Sigmoid colon (tissue), 7 donors: Measurements from ENCODE around the gene ZNF200. TPM values are rescaled to one million over a fixed set of nuclear protein-coding genes. Genes with fewer than 3 reads are reported as not detected.
"Not testable (repeated sequence)": the region's sequence is repeated elsewhere in the genome, so short reads cannot be mapped to it uniquely, and the experiment has no call there.

Experiments
- DNase-seq: peaks from one replicate; pipeline ENCODE4 v3.0.0-alpha.2; 2019
- H3K27ac ChIP-seq, 4 donors: fragments of 200-600 bp; sonication (generic); one replicate each; pipeline ENCODE4 v1.5.1; 2016 to 2019; ENCODE audit warnings: mild to moderate bottlenecking in 1 of 4
- H3K27me3 ChIP-seq, 3 donors: fragments of 200-600 bp; sonication (generic); one replicate each; pipeline ENCODE4 v1.5.1; 2019; ENCODE audit warnings: mild to moderate bottlenecking in 1 of 3
- H3K36me3 ChIP-seq, 4 donors: fragments of 200-600 bp; sonication (generic); one replicate each; pipeline ENCODE4 v1.5.1; 2016 to 2019
- H3K4me1 ChIP-seq, 4 donors: fragments of 200-600 bp; sonication (generic); one replicate each; pipeline ENCODE4 v1.5.1; 2017 to 2019
- H3K4me3 ChIP-seq, 4 donors: fragments of 200-600 bp; sonication (generic); one replicate each; pipeline ENCODE4 v1.5.1; 2017 to 2019; ENCODE audit warnings: mild to moderate bottlenecking in 2 of 4, moderate library complexity in 1 of 4
- H3K9me3 ChIP-seq, 4 donors: fragments of 200-600 bp in 3 of 4; sonication (generic) in 3 of 4; one replicate each; pipeline versions ENCODE4 v1.5.1 to v1.6.1; 2013 to 2019
- CTCF ChIP-seq, 4 experiments: fragments of 450-650 bp in 3 of 4; fragments of 200-600 bp in 1 of 4; IDR thresholded peaks; one replicate each; pipeline ENCODE4 v1.5.1; 2016 to 2019; ENCODE audit warnings: antibody characterized with exemption in 4 of 4, mild to moderate bottlenecking in 3 of 4, moderate library complexity in 2 of 4
- EP300 ChIP-seq, 4 donors: sonication (generic); formaldehyde crosslinking; IDR thresholded peaks; one replicate each; pipeline ENCODE4 v1.6.1; 2017; ENCODE audit warnings: antibody characterized with exemption in 4 of 4
- POLR2A ChIP-seq, 2 donors: fragments of 450-650 bp; IDR thresholded peaks; one replicate each; pipeline ENCODE4 v1.6.1; 2016; ENCODE audit warnings: antibody characterized with exemption in 2 of 2, mild to moderate bottlenecking in 2 of 2, moderate library complexity in 2 of 2
- POLR2AphosphoS5 ChIP-seq, 4 donors: sonication (generic); formaldehyde crosslinking; IDR thresholded peaks; one replicate each; pipeline ENCODE4 v1.6.1; 2017; ENCODE audit warnings: antibody characterized with exemption in 4 of 4
- WGBS, 2 donors: extraction: QIAGEN DNeasy Blood & Tissue Kit; methylation state at CpG; one replicate each; pipeline ENCODE4 v1.1.7; 2013; 5-methylcytosine and 5-hydroxymethylcytosine counted together
- intact Hi-C: fragments of 100-400 bp; cut with DNase I; formaldehyde crosslinking; loops from one replicate; pipeline ENCODE4 v1.15.1; 2023
- polyA plus RNA-seq, 3 donors: library from polyadenylated mRNA; stranded (reverse); fragments of 200-250 nt; gene quantifications; one replicate each; pipeline ENCODE4 v1.2.3, GENCODE V29; 2013
- total RNA-seq, 4 donors: library from RNA; depleted of rRNA; stranded (reverse); fragments of >200 nt; gene quantifications; one replicate each; pipeline ENCODE4 v1.1.0, GENCODE V29; 2016
- donor health status: healthy with polysubstance abuse.
- donor health status: Bipolar disorder and iron deficiency.
- donor health status: healthy.

The ZNF200 gene
- total and polyA plus RNA-seq, 7 donors: 2.8 to 6.8 (median 5.5) TPM

GRCh38 chr16:3274490-3274889 is 39.5 kb upstream of the ZNF200 start:
- intact Hi-C loops: no loop called here
- Histone ChIP-seq H3K4me1 (no peaks in the 10 kb centered on the region), H3K9me3 (no peaks in the 10 kb centered on the region), H3K4me3 (no peak overlapping the region), H3K27me3 (no peaks in the 10 kb centered on the region), H3K27ac (no peak overlapping the region), H3K36me3 (no peaks in the 10 kb centered on the region)
- DNase-seq: no peak
- 56 to 64% methylated on average over 4 of the region's 4 CpGs for WGBS, 2 donors
- no peak for TF ChIP-seq EP300 (IDR thresholded peaks at IDR 0.05)
- TF ChIP-seq POLR2AphosphoS5 (IDR thresholded peaks at IDR 0.05): no peak
- TF ChIP-seq CTCF (IDR thresholded peaks at IDR 0.05): no peak
- no peak for TF ChIP-seq POLR2A (IDR thresholded peaks at IDR 0.05)

- intact Hi-C loops, H3K4me3 ChIP-seq, H3K27ac ChIP-seq, H3K27me3 ChIP-seq, DNase-seq, H3K4me1 ChIP-seq, H3K9me3 ChIP-seq: not testable (repeated sequence)
- H3K36me3 ChIP-seq: peaks cover 0 to 17% (median 0%) of the 10 kb centered on the region in 4 donors
- 95 to 96% methylated on average over 22 of the region's 22 CpGs for WGBS, 2 donors
Observed at GRCh38 chr16:3271281-3271680, 36.3 kb upstream of the ZNF200 start.

- H3K36me3 ChIP-seq: peaks cover 0 to 19% (median 0%) of the 10 kb centered on the region in 4 donors
- H3K4me1 ChIP-seq, H3K4me3 ChIP-seq, DNase-seq, H3K9me3 ChIP-seq, intact Hi-C loops, H3K27me3 ChIP-seq, H3K27ac ChIP-seq: not testable (repeated sequence)
- WGBS, 2 donors: 82 to 86% methylated on average over 5 of the region's 5 CpGs
Observed at GRCh38 chr16:3270718-3271117, 35.8 kb upstream of the ZNF200 start.

- Histone ChIP-seq H3K4me3 (no peak overlapping the region), H3K36me3 (peaks cover 0 to 22% (median 0%) of the 10 kb centered on the region in 4 donors), H3K4me1 (peaks cover 0 to 16% (median 14%) of the 10 kb centered on the region in 4 donors), H3K27me3 (no peaks in the 10 kb centered on the region), H3K9me3 (no peaks in the 10 kb centered on the region), H3K27ac (no peak overlapping the region)
- no peak for DNase-seq
- intact Hi-C loops: loop anchor here (10.0 kb wide), 1 partner anchor 187 kb away; no protein-coding TSS in a partner anchor
- TF ChIP-seq POLR2AphosphoS5 (IDR thresholded peaks at IDR 0.05): no peak
- TF ChIP-seq CTCF (IDR thresholded peaks at IDR 0.05): no peak
- no peak for TF ChIP-seq EP300 (IDR thresholded peaks at IDR 0.05)
- TF ChIP-seq POLR2A (IDR thresholded peaks at IDR 0.05): no peak
- 87 to 97% methylated on average over 1 of the region's 1 CpG for WGBS, 2 donors
Observed at GRCh38 chr16:3268294-3268693, 33.3 kb upstream of the ZNF200 start.

- WGBS, 2 donors: 77 to 79% methylated on average over 5 of the region's 5 CpGs
- Histone ChIP-seq H3K9me3 (no peaks in the 10 kb centered on the region), H3K36me3 (peaks cover 0 to 22% (median 0%) of the 10 kb centered on the region in 4 donors), H3K27me3 (no peaks in the 10 kb centered on the region), H3K4me1 (peaks cover 0 to 21% (median 20%) of the 10 kb centered on the region in 4 donors), H3K4me3 (no peak overlapping the region), H3K27ac (no peak overlapping the region)
- intact Hi-C loops: loop anchor here (10.0 kb wide), 1 partner anchor 188 kb away; no protein-coding TSS in a partner anchor
- TF ChIP-seq POLR2A (IDR thresholded peaks at IDR 0.05) (no peak), CTCF (IDR thresholded peaks at IDR 0.05) (peak in 2 of 4 experiments; percentile 28 to 41)
- DNase-seq: no peak
Observed at GRCh38 chr16:3266873-3267537, 32.0 kb upstream of the ZNF200 start.
